ENCODE measurements around the gene ERC2. TPM values are rescaled to one million over a fixed set of nuclear protein-coding genes. Genes with fewer than 3 reads are reported as not detected.

ERC2 gene
- total and polyA plus RNA-seq, 2 of the 8 experiments (the other 6 are each of a cell fraction or from before 2014, with no cell fraction given) = 16.4 to 22.8 TPM

DNA sequence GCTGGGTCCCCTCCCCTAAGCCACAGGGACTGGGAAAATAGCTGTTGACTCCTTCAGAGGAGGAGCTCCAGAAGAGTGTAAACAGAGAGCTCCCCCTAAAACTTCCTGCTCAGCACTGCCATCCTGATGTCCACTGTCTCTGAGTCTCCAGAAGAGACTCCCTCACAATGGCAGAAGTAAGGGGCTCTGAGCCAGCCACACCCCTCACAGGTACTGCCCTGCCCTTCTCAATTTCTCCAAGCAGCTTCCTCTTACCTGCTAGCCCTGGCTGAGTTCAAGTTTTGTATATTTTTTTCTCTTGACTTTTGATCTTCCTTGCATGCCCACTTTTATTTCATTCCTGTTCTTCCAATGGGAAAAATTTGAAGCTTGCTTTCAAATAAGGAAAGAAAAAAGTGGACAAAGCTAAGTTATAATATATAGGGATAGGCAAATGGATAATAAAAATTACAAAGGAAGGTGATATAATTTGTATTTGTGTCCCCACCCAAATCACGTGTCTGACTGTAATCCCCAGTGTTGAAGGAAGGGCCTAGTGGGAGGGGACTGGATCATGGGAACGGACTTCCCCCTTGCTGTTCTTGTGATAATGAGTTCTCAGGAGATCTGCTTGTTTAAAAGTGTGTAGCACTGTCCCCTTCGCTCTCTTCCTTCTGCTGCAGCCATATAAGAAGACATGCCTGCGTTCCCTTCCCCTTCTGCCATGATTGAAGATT, 539.0 kb downstream of the ERC2 start:
- Histone ChIP-seq H2AFZ (ENCODE audit: low read length) (no peak overlapping the region), H2BK20ac (ENCODE audit: low read length) (no peak overlapping the region), H3K36me3 (ENCODE audit: control insufficient read depth in 2 of 4, insufficient read depth in 4 of 4, low read length in 3 of 4) (no peaks in the 10 kb centered on the region), H3K14ac (ENCODE audit: insufficient read length) (no peak overlapping the region), H3K27me3 (replicated peaks in 1 of 4; ENCODE audit: control insufficient read depth in 3 of 4, extremely low read depth in 1 of 4, insufficient read depth in 3 of 4, low read length in 3 of 4) (no peaks in the 10 kb centered on the region), H3K79me2 (ENCODE audit: control insufficient read depth in 1 of 2, insufficient read depth in 2 of 2, low read length in 2 of 2) (no peaks in the 10 kb centered on the region), H3K4ac (replicated peaks; ENCODE audit: insufficient read length, low read depth, low read length) (no peak overlapping the region), H4K8ac (ENCODE audit: extremely low read depth, insufficient read depth, low read length) (no peak overlapping the region), H4K91ac (replicated peaks; ENCODE audit: insufficient read length, low read length) (no peak overlapping the region), H3K56ac (replicated peaks; ENCODE audit: insufficient read length, low read depth, low read length) (no peak overlapping the region), H3K18ac (ENCODE audit: extremely low read depth, low read length) (no peak overlapping the region), H3K9ac (replicated peaks in 1 of 4; ENCODE audit: extremely low read depth in 1 of 4, low read depth in 3 of 4, low read length in 3 of 4) (no peak overlapping the region), H3K23ac (ENCODE audit: insufficient read length) (no peak overlapping the region), H3K9me3 (ENCODE audit: insufficient read depth in 2 of 2, low read depth in 1 of 2, low read length in 1 of 2) (no peaks in the 10 kb centered on the region), H4K5ac (ENCODE audit: insufficient read length, low read depth, low read length) (no peak overlapping the region), H3K4me3 (ENCODE audit: extremely low read depth in 1 of 4, insufficient read depth in 2 of 4, low read depth in 3 of 4, low read length in 4 of 4) (no peak overlapping the region), H3K4me1 (replicated peaks in 1 of 4; ENCODE audit: control insufficient read depth in 3 of 4, insufficient read depth in 4 of 4, low read length in 3 of 4) (no peaks in the 10 kb centered on the region), H3K27ac (ENCODE audit: low read depth, low read length) (no peak overlapping the region), H2BK5ac (ENCODE audit: low read depth, low read length) (no peak overlapping the region), H2BK12ac (ENCODE audit: low read depth, low read length) (no peak overlapping the region), H3K79me1 (ENCODE audit: low read depth, low read length) (no peaks in the 10 kb centered on the region), H3K4me2 (ENCODE audit: insufficient read depth in 1 of 2, low read depth in 2 of 2, low read length in 2 of 2) (no peak overlapping the region), H3K23me2 (ENCODE audit: low read depth, low read length) (no peaks in the 10 kb centered on the region), H2AK5ac (ENCODE audit: low read depth, low read length) (no peak overlapping the region), H2BK15ac (ENCODE audit: low read length) (no peak overlapping the region), H2BK120ac (replicated peaks; ENCODE audit: low read depth, low read length) (no peak overlapping the region), H4K20me1 (replicated peaks in 1 of 2; ENCODE audit: control insufficient read depth in 1 of 2, insufficient read depth in 2 of 2, low read length in 2 of 2) (no peaks in the 10 kb centered on the region)
- FAIRE-seq (no peak), DNase-seq (ENCODE audit: low read depth in 1 of 2, low spot score in 2 of 2) (no peak)
- 82% methylated on average over 4 of the region's 4 CpGs; no CpG with 5 or more reads in 1 of the 2 experiments for WGBS, 2 experiments (ENCODE audit: extremely low coverage in 1 of 2, insufficient coverage in 1 of 2, insufficient read length in 1 of 2, insufficient replicate concordance in 2 of 2, low coverage in 1 of 2, low lambda C conversion rate in 2 of 2, missing lambda C conversion rate in 1 of 2)
- TF ChIP-seq POLR2A (IDR thresholded peaks at IDR 0.05; ENCODE audit: control extremely low read depth in 1 of 2, low read depth in 2 of 2, low read length in 2 of 2) (no peak), BACH1 (IDR thresholded peaks at IDR 0.05; ENCODE audit: low read length) (no peak), SAP30 (IDR thresholded peaks at IDR 0.05; ENCODE audit: insufficient read depth, insufficient replicate concordance, low read length) (no peak)
- POLR2A ChIA-PET (ENCODE audit: partially characterized antibody) = no interaction called here
- CTCF ChIA-PET (ENCODE audit: partially characterized antibody) = interaction anchor here (1.0 kb wide), 1 partner anchor 322 kb away, joined by 3 read pairs; no protein-coding TSS in a partner anchor

All from H1 (cell line).